ENCODE results near the gene EHD4.

Gene EHD4

DNA sequence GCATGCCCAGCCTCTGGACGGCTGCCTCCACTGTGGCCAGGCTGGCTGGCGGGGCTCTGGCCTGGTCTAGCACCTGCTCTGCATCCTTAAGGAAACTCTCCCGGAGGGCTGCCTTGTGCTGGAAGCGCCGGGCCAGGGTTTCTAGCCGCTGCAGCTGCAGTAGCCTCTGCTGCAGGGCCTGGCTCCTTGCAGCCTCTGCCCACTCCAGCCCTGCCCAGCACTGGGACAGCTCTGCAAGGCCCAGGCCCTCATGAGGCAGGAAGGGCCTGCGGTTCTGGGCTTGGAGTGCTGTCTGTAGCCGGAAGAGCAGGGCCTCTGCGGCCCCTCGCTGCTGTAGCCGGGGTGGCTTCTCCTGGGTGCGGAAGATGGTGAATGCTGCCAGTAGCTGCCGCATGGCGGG lies 86.5 kb downstream of the EHD4 start:
- H2BK120ac ChIP-seq (ENCODE audit: low read depth, low read length): no peak overlapping the region

DNA sequence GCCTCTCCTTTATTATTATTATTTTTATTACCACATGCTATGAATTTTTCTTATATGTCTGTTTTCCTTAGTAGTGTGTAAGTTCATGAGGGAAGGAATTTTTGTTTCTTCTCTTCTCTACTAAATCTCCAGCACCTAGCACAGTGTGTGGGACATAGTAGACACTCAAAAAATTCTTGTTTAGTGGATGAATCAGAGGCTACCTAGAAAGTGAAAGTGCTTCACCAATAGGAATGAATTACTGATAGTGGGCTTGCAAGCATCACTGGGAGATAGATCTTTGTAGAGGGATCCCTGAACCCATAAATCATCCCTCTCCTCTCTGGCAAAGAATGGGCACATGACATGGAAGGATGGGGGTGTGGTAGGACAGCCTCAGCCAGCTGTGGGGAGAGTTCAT lies 87.0 kb downstream of the EHD4 start:
- no peak overlapping the region for H4K5ac ChIP-seq (ENCODE audit: low read length)
- no peak overlapping the region for H3K4me3 ChIP-seq (ENCODE audit: low read length)
- H3K18ac ChIP-seq (ENCODE audit: low read length): no peak overlapping the region
- H4K8ac ChIP-seq (ENCODE audit: low read depth, low read length): no peak overlapping the region
- no peak overlapping the region for H3K4ac ChIP-seq (ENCODE audit: low read depth, low read length)
- no peak overlapping the region for H3K9ac ChIP-seq (ENCODE audit: low read length)
- H3K27me3 ChIP-seq (ENCODE audit: insufficient read depth, low read length, poor library complexity): peaks cover 6% of the 10 kb centered on the region
- no peaks in the 10 kb centered on the region for H3K36me3 ChIP-seq (ENCODE audit: control insufficient read depth, insufficient read depth, low read length)
- no peak for DNase-seq
- no peak overlapping the region for H2AK5ac ChIP-seq (ENCODE audit: low read length)
- H3K56ac ChIP-seq (ENCODE audit: low read length): no peak overlapping the region
- no peaks in the 10 kb centered on the region for H3K4me1 ChIP-seq (ENCODE audit: control insufficient read depth, low read depth, low read length)
- no peak overlapping the region for H3K27ac ChIP-seq (ENCODE audit: low read depth, low read length)
- no peak overlapping the region for H2BK5ac ChIP-seq (ENCODE audit: low read length)
- H2BK120ac ChIP-seq (ENCODE audit: low read depth, low read length): no peak overlapping the region
- no peak overlapping the region for H2BK15ac ChIP-seq (replicated peaks; ENCODE audit: low read depth)
- no peaks in the 10 kb centered on the region for H3K79me1 ChIP-seq (ENCODE audit: low read length)
- no peak overlapping the region for H3K23ac ChIP-seq (ENCODE audit: low read length)
- no peak overlapping the region for H3K4me2 ChIP-seq (ENCODE audit: low read length)
- no peaks in the 10 kb centered on the region for H3K79me2 ChIP-seq (ENCODE audit: control insufficient read depth, insufficient read depth, low read length)

More for the DNA sequence above, 86.5 kb downstream of the EHD4 start:
- Histone ChIP-seq H3K23ac (ENCODE audit: low read length) (no peak overlapping the region), H2AK5ac (ENCODE audit: low read length) (no peak overlapping the region), H3K36me3 (ENCODE audit: control insufficient read depth, insufficient read depth, low read length) (no peaks in the 10 kb centered on the region), H3K18ac (ENCODE audit: low read length) (no peak overlapping the region), H2BK15ac (replicated peaks; ENCODE audit: low read depth) (no peak overlapping the region), H3K27ac (ENCODE audit: low read depth, low read length) (no peak overlapping the region), H3K79me1 (ENCODE audit: low read length) (no peaks in the 10 kb centered on the region), H3K27me3 (ENCODE audit: insufficient read depth, low read length, poor library complexity) (peaks cover 6% of the 10 kb centered on the region), H2BK5ac (ENCODE audit: low read length) (no peak overlapping the region), H3K56ac (ENCODE audit: low read length) (no peak overlapping the region), H3K4me2 (ENCODE audit: low read length) (no peak overlapping the region), H3K79me2 (ENCODE audit: control insufficient read depth, insufficient read depth, low read length) (no peaks in the 10 kb centered on the region), H3K4me1 (ENCODE audit: control insufficient read depth, low read depth, low read length) (no peaks in the 10 kb centered on the region), H4K8ac (ENCODE audit: low read depth, low read length) (no peak overlapping the region), H3K4me3 (ENCODE audit: low read length) (no peak overlapping the region), H3K9ac (ENCODE audit: low read length) (no peak overlapping the region), H4K5ac (ENCODE audit: low read length) (no peak overlapping the region), H3K4ac (ENCODE audit: low read depth, low read length) (no peak overlapping the region)
- WGBS (ENCODE audit: extremely low coverage, insufficient coverage, low lambda C conversion rate): no CpG with 5 or more reads among the region's 14 CpGs
- DNase-seq: no peak

- Histone ChIP-seq H3K18ac (ENCODE audit: low read length) (no peak overlapping the region), H2BK15ac (replicated peaks; ENCODE audit: low read depth) (no peak overlapping the region), H4K5ac (ENCODE audit: low read length) (no peak overlapping the region), H4K8ac (ENCODE audit: low read depth, low read length) (no peak overlapping the region), H2AK5ac (ENCODE audit: low read length) (no peak overlapping the region), H3K23ac (ENCODE audit: low read length) (no peak overlapping the region), H3K27me3 (ENCODE audit: insufficient read depth, low read length, poor library complexity) (peaks cover 6% of the 10 kb centered on the region), H3K9ac (ENCODE audit: low read length) (no peak overlapping the region), H3K27ac (ENCODE audit: low read depth, low read length) (no peak overlapping the region), H3K4ac (ENCODE audit: low read depth, low read length) (no peak overlapping the region), H3K4me3 (ENCODE audit: low read length) (no peak overlapping the region), H3K79me2 (ENCODE audit: control insufficient read depth, insufficient read depth, low read length) (no peaks in the 10 kb centered on the region), H3K79me1 (ENCODE audit: low read length) (no peaks in the 10 kb centered on the region), H3K4me2 (ENCODE audit: low read length) (no peak overlapping the region), H3K36me3 (ENCODE audit: control insufficient read depth, insufficient read depth, low read length) (no peaks in the 10 kb centered on the region), H2BK5ac (ENCODE audit: low read length) (no peak overlapping the region), H3K56ac (ENCODE audit: low read length) (no peak overlapping the region), H3K4me1 (ENCODE audit: control insufficient read depth, low read depth, low read length) (no peaks in the 10 kb centered on the region), H2BK120ac (ENCODE audit: low read depth, low read length) (no peak overlapping the region)
- no peak for DNase-seq
- no CpG with 5 or more reads among the region's 7 CpGs for WGBS (ENCODE audit: extremely low coverage, insufficient coverage, low lambda C conversion rate)
Measured at GRCh38 chr15:41884458-41884857, 87.9 kb downstream of the EHD4 start.

GRCh38 chr15:41883484-41883825 lies 88.9 kb downstream of the EHD4 start:
- H3K27me3 ChIP-seq (ENCODE audit: insufficient read depth, low read length, poor library complexity): peaks cover 6% of the 10 kb centered on the region
- no peak overlapping the region for H3K56ac ChIP-seq (ENCODE audit: low read length)
- no peak overlapping the region for H3K4me2 ChIP-seq (ENCODE audit: low read length)
- no peak overlapping the region for H2AK5ac ChIP-seq (ENCODE audit: low read length)
- H3K9ac ChIP-seq (ENCODE audit: low read length): no peak overlapping the region
- no peak overlapping the region for H3K27ac ChIP-seq (ENCODE audit: low read depth, low read length)
- no peak overlapping the region for H4K5ac ChIP-seq (ENCODE audit: low read length)
- H4K8ac ChIP-seq (ENCODE audit: low read depth, low read length): no peak overlapping the region
- H3K79me1 ChIP-seq (ENCODE audit: low read length): no peaks in the 10 kb centered on the region
- H3K4me3 ChIP-seq (ENCODE audit: low read length): no peak overlapping the region
- no peak overlapping the region for H3K18ac ChIP-seq (ENCODE audit: low read length)
- H3K4ac ChIP-seq (ENCODE audit: low read depth, low read length): no peak overlapping the region
- H3K79me2 ChIP-seq (ENCODE audit: control insufficient read depth, insufficient read depth, low read length): no peaks in the 10 kb centered on the region
- no CpG with 5 or more reads among the region's 2 CpGs for WGBS (ENCODE audit: extremely low coverage, insufficient coverage, low lambda C conversion rate)
- H3K36me3 ChIP-seq (ENCODE audit: control insufficient read depth, insufficient read depth, low read length): no peaks in the 10 kb centered on the region
- H2BK5ac ChIP-seq (ENCODE audit: low read length): no peak overlapping the region
- H3K23ac ChIP-seq (ENCODE audit: low read length): no peak overlapping the region
- H2BK15ac ChIP-seq (replicated peaks; ENCODE audit: low read depth): no peak overlapping the region
- no peak overlapping the region for H2BK120ac ChIP-seq (ENCODE audit: low read depth, low read length)
- DNase-seq: no peak
- no peaks in the 10 kb centered on the region for H3K4me1 ChIP-seq (ENCODE audit: control insufficient read depth, low read depth, low read length)

DNA sequence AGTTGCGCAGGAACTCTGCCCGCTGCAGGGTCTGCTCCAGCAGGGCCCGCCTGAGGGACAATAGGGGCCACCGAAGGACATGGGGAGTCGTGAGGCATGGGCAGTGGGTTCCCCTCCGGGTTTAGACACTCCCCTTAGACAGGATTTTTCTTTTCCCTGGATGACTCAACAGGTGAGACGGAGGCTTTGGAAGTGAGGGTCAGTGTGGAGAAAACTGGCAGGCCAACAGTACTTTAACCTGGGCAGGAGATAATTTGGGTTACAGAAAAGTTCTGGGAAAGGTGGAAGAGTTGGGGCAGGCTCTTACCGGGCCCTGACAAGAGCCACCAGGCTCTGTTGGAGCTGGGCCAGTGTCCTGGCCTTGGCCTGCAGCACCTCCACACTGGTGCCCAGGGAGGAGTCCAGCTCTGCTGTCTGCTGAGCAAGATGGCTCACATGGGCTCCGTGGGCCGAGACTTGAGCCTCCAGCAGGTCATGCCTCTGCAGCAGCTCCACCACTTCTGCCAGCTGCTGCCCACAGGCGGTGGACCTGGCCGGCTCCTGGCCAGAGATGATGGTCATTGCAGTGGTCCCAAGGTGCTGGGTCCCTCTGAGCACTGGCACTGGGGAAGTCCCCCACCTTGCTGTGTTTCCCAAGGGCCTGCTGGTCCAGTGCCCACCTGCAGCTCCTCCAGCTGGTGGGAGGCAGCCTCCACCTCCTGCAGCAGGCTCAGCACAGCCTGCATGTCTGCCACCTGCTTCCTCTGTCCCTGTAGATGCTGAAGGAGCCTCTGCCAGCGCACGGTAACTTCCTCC lies 89.5 kb downstream of the EHD4 start:
- Histone ChIP-seq H3K4me1 (ENCODE audit: control insufficient read depth, low read depth, low read length) (no peaks in the 10 kb centered on the region), H4K8ac (ENCODE audit: low read depth, low read length) (no peak overlapping the region), H3K27me3 (ENCODE audit: insufficient read depth, low read length, poor library complexity) (peaks cover 6% of the 10 kb centered on the region), H3K36me3 (ENCODE audit: control insufficient read depth, insufficient read depth, low read length) (no peaks in the 10 kb centered on the region), H3K4ac (ENCODE audit: low read depth, low read length) (no peak overlapping the region), H3K4me3 (ENCODE audit: low read length) (no peak overlapping the region), H3K56ac (ENCODE audit: low read length) (peak overlapping the region; percentile 85), H2AK5ac (ENCODE audit: low read length) (no peak overlapping the region), H3K9ac (ENCODE audit: low read length) (no peak overlapping the region), H2BK120ac (ENCODE audit: low read depth, low read length) (no peak overlapping the region), H3K79me1 (ENCODE audit: low read length) (no peaks in the 10 kb centered on the region), H3K27ac (ENCODE audit: low read depth, low read length) (no peak overlapping the region), H4K5ac (ENCODE audit: low read length) (no peak overlapping the region), H3K79me2 (ENCODE audit: control insufficient read depth, insufficient read depth, low read length) (no peaks in the 10 kb centered on the region), H3K18ac (ENCODE audit: low read length) (no peak overlapping the region), H3K23ac (ENCODE audit: low read length) (no peak overlapping the region), H3K4me2 (ENCODE audit: low read length) (peak overlapping the region; percentile 84), H2BK15ac (replicated peaks; ENCODE audit: low read depth) (no peak overlapping the region), H2BK5ac (ENCODE audit: low read length) (no peak overlapping the region)
- no peak for DNase-seq
- no CpG with 5 or more reads among the region's 14 CpGs for WGBS (ENCODE audit: extremely low coverage, insufficient coverage, low lambda C conversion rate)

Measured in mesendoderm (in vitro differentiated cells).